Measurements from ENCODE around the gene STK38L. TPM values are rescaled to one million over a fixed set of nuclear protein-coding genes. Genes with fewer than 3 reads are reported as not detected.
"Not testable (repeated sequence)": the region's sequence is repeated elsewhere in the genome, so short reads cannot be mapped to it uniquely, and the experiment has no call there.

The STK38L gene
- total RNA-seq, 2 experiments from 2014 or later, result 22.0 to 22.3 TPM

GRCh38 chr12:27213830-27214787 lies 30.0 kb upstream of the STK38L start:
- ATAC-seq (ENCODE audit: low read depth), result no peak
- no peak overlapping the region for H3K4me3 Mint-ChIP-seq
- H3K36me3 Mint-ChIP-seq, result peaks cover 2% of the 10 kb centered on the region
- DNase-seq, result no peak
- peaks cover 7% of the 10 kb centered on the region for H3K9me3 Mint-ChIP-seq
- POLR2A ChIA-PET, result no interaction called here
- no peak overlapping the region for H3K27ac Mint-ChIP-seq
- H3K4me1 Mint-ChIP-seq, result no peaks in the 10 kb centered on the region
- no peaks in the 10 kb centered on the region for H3K27me3 Mint-ChIP-seq

GRCh38 chr12:27217590-27217989 lies 26.5 kb upstream of the STK38L start:
- no peak overlapping the region for H3K27ac Mint-ChIP-seq
- H3K9me3 Mint-ChIP-seq, result peaks cover 2% of the 10 kb centered on the region
- no peak for DNase-seq
- no peaks in the 10 kb centered on the region for H3K36me3 Mint-ChIP-seq
- no peaks in the 10 kb centered on the region for H3K27me3 Mint-ChIP-seq
- peaks cover 10% of the 10 kb centered on the region for H3K4me1 Mint-ChIP-seq
- no peak overlapping the region for H3K4me3 Mint-ChIP-seq
- POLR2A ChIA-PET, result no interaction called here
- no peak for ATAC-seq (ENCODE audit: low read depth)

GRCh38 chr12:27219693-27220054 lies 24.4 kb upstream of the STK38L start:
- ATAC-seq (ENCODE audit: low read depth) (no peak), DNase-seq (no peak)
- Mint-ChIP-seq H3K4me1 (peaks cover 10% of the 10 kb centered on the region), H3K4me3 (no peak overlapping the region), H3K27me3 (peaks cover 2% of the 10 kb centered on the region), H3K36me3 (no peaks in the 10 kb centered on the region), H3K9me3 (no peaks in the 10 kb centered on the region), H3K27ac (no peak overlapping the region)
- POLR2A ChIA-PET, result no interaction called here

GRCh38 chr12:27220055-27220987 lies 23.8 kb upstream of the STK38L start:
- POLR2A ChIA-PET, result interaction anchor here (1.0 kb wide), 1 partner anchor 9 kb away, joined by 3 read pairs; no protein-coding TSS in a partner anchor
- DNase-seq, result no peak
- peaks cover 10% of the 10 kb centered on the region for H3K4me1 Mint-ChIP-seq
- peaks cover 2% of the 10 kb centered on the region for H3K27me3 Mint-ChIP-seq
- H3K36me3 Mint-ChIP-seq, result no peaks in the 10 kb centered on the region
- ATAC-seq (ENCODE audit: low read depth), result peak; percentile 58
- peak overlapping the region; percentile 67 for H3K27ac Mint-ChIP-seq
- H3K4me3 Mint-ChIP-seq, result peak overlapping the region; percentile 28
- no peaks in the 10 kb centered on the region for H3K9me3 Mint-ChIP-seq

GRCh38 chr12:27220988-27221345 lies 23.1 kb upstream of the STK38L start:
- Mint-ChIP-seq H3K4me3 (no peak overlapping the region), H3K36me3 (no peaks in the 10 kb centered on the region), H3K27me3 (peaks cover 2% of the 10 kb centered on the region), H3K9me3 (no peaks in the 10 kb centered on the region), H3K27ac (no peak overlapping the region), H3K4me1 (peaks cover 10% of the 10 kb centered on the region)
- ATAC-seq (ENCODE audit: low read depth) (no peak), DNase-seq (no peak)
- POLR2A ChIA-PET, result interaction anchor here (1.0 kb wide), 1 partner anchor 9 kb away, joined by 3 read pairs; no protein-coding TSS in a partner anchor

- Mint-ChIP-seq H3K27me3 (peaks cover 2% of the 10 kb centered on the region), H3K9me3 (no peaks in the 10 kb centered on the region), H3K27ac (no peak overlapping the region), H3K36me3 (no peaks in the 10 kb centered on the region), H3K4me1 (peaks cover 10% of the 10 kb centered on the region), H3K4me3 (no peak overlapping the region)
- DNase-seq (no peak), ATAC-seq (ENCODE audit: low read depth) (no peak)
- POLR2A ChIA-PET, result no interaction called here
Measured at GRCh38 chr12:27221625-27222387, 22.3 kb upstream of the STK38L start.

- Mint-ChIP-seq H3K4me3 (no peak overlapping the region), H3K27ac (no peak overlapping the region), H3K9me3 (no peaks in the 10 kb centered on the region), H3K36me3 (no peaks in the 10 kb centered on the region), H3K27me3 (peaks cover 2% of the 10 kb centered on the region), H3K4me1 (peaks cover under 1% of the 10 kb centered on the region)
- POLR2A ChIA-PET, result no interaction called here
- ATAC-seq (ENCODE audit: low read depth), result no peak
- no peak for DNase-seq
Measured at GRCh38 chr12:27226407-27226929, 17.6 kb upstream of the STK38L start.

- Mint-ChIP-seq H3K9me3 (no peaks in the 10 kb centered on the region), H3K4me3 (no peak overlapping the region), H3K27me3 (no peaks in the 10 kb centered on the region), H3K27ac (no peak overlapping the region), H3K4me1 (no peaks in the 10 kb centered on the region), H3K36me3 (no peaks in the 10 kb centered on the region)
- DNase-seq, result no peak
- POLR2A ChIA-PET, result no interaction called here
- ATAC-seq (ENCODE audit: low read depth), result no peak
Measured at GRCh38 chr12:27229367-27229766, 14.7 kb upstream of the STK38L start.

- not testable (repeated sequence) for DNase-seq; H3K27ac Mint-ChIP-seq; H3K27me3 Mint-ChIP-seq; H3K4me1 Mint-ChIP-seq; ATAC-seq (ENCODE audit: low read depth); H3K9me3 Mint-ChIP-seq; H3K4me3 Mint-ChIP-seq; H3K36me3 Mint-ChIP-seq
- POLR2A ChIA-PET, result interaction anchor here (0.6 kb wide), 1 partner anchor 68 kb away, joined by 3 read pairs; no protein-coding TSS in a partner anchor
Measured at GRCh38 chr12:27231374-27231773, 12.7 kb upstream of the STK38L start.

- POLR2A ChIA-PET, result interaction anchor here (0.8 kb wide), 1 partner anchor 10 kb away, joined by 4 read pairs; the partner anchor contains the start of gene STK38L
- peaks cover 13% of the 10 kb centered on the region for H3K4me1 Mint-ChIP-seq
- no peaks in the 10 kb centered on the region for H3K9me3 Mint-ChIP-seq
- ATAC-seq (ENCODE audit: low read depth) (no peak), DNase-seq (no peak)
- H3K27me3 Mint-ChIP-seq, result no peaks in the 10 kb centered on the region
- no peak overlapping the region for H3K27ac Mint-ChIP-seq
- no peaks in the 10 kb centered on the region for H3K36me3 Mint-ChIP-seq
- no peak overlapping the region for H3K4me3 Mint-ChIP-seq
Measured at GRCh38 chr12:27233814-27234213, 10.3 kb upstream of the STK38L start.

- no peaks in the 10 kb centered on the region for H3K9me3 Mint-ChIP-seq
- H3K27me3 Mint-ChIP-seq, result no peaks in the 10 kb centered on the region
- no peak for DNase-seq
- H3K27ac Mint-ChIP-seq, result no peak overlapping the region
- no peak overlapping the region for H3K4me3 Mint-ChIP-seq
- ATAC-seq (ENCODE audit: low read depth), result no peak
- POLR2A ChIA-PET, result no interaction called here
- no peaks in the 10 kb centered on the region for H3K36me3 Mint-ChIP-seq
- peaks cover 22% of the 10 kb centered on the region for H3K4me1 Mint-ChIP-seq
Measured at GRCh38 chr12:27236498-27236897, 7.6 kb upstream of the STK38L start.

GRCh38 chr12:27237790-27238771 lies 6.0 kb upstream of the STK38L start:
- Mint-ChIP-seq H3K4me1 (peaks cover 22% of the 10 kb centered on the region), H3K4me3 (peak overlapping the region; percentile 57), H3K27me3 (no peaks in the 10 kb centered on the region), H3K9me3 (no peaks in the 10 kb centered on the region), H3K36me3 (no peaks in the 10 kb centered on the region), H3K27ac (peak overlapping the region; percentile 79)
- DNase-seq (no peak), ATAC-seq (ENCODE audit: low read depth) (peak; percentile 70)
- POLR2A ChIA-PET, result no interaction called here
